ENCODE results near the gene RALGPS2. TPM values are rescaled to one million over a fixed set of nuclear protein-coding genes. Genes with fewer than 3 reads are reported as not detected.
A peak's percentile ranks its signal among the peaks of the same experiment; 100 is the strongest.

Gene RALGPS2
- total and polyA plus RNA-seq, 9 of the 15 experiments (the other 6 are each of a cell fraction or from before 2014, with no cell fraction given): 0.28 to 6.5 (median 2.6) TPM

DNA sequence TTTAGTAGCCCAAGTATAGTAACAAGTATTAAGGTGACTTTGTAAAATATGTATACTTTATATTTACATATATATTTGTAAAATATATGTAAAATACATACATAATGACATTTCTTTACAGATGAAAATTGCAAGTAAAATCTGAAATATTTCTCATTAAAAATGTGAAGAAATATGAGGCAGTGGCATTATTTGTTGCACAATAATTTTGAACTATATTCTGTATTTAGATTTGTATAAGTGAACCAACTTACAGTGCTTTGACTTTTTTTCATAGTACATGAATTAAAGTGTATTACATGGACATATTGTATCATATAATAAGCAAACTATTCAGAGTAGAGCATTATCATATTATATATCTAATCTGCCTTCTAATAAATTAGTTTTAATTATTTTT lies 85.5 kb downstream of the RALGPS2 start (continued):
- TF ChIP-seq, protein P1, sequence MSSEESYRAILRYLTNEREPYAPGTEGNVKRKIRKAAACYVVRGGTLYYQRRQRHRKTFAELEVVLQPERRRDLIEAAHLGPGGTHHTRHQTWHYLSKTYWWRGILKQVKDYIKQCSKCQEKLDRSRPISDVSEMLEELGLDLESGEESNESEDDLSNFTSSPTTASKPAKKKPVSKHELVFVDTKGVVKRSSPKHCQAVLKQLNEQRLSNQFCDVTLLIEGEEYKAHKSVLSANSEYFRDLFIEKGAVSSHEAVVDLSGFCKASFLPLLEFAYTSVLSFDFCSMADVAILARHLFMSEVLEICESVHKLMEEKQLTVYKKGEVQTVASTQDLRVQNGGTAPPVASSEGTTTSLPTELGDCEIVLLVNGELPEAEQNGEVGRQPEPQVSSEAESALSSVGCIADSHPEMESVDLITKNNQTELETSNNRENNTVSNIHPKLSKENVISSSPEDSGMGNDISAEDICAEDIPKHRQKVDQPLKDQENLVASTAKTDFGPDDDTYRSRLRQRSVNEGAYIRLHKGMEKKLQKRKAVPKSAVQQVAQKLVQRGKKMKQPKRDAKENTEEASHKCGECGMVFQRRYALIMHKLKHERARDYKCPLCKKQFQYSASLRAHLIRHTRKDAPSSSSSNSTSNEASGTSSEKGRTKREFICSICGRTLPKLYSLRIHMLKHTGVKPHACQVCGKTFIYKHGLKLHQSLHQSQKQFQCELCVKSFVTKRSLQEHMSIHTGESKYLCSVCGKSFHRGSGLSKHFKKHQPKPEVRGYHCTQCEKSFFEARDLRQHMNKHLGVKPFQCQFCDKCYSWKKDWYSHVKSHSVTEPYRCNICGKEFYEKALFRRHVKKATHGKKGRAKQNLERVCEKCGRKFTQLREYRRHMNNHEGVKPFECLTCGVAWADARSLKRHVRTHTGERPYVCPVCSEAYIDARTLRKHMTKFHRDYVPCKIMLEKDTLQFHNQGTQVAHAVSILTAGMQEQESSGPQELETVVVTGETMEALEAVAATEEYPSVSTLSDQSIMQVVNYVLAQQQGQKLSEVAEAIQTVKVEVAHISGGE (CRISPR knock-in tag; IDR thresholded peaks at IDR 0.05): no peak
- TF ChIP-seq PHTF2 (CRISPR knock-in tag; IDR thresholded peaks at IDR 0.05) (no peak), FUS (optimal IDR thresholded peaks at IDR 0.05; ENCODE audit: low read depth, low read length) (no peak)
- TF ChIP-seq, protein P2, sequence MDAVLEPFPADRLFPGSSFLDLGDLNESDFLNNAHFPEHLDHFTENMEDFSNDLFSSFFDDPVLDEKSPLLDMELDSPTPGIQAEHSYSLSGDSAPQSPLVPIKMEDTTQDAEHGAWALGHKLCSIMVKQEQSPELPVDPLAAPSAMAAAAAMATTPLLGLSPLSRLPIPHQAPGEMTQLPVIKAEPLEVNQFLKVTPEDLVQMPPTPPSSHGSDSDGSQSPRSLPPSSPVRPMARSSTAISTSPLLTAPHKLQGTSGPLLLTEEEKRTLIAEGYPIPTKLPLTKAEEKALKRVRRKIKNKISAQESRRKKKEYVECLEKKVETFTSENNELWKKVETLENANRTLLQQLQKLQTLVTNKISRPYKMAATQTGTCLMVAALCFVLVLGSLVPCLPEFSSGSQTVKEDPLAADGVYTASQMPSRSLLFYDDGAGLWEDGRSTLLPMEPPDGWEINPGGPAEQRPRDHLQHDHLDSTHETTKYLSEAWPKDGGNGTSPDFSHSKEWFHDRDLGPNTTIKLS (IDR thresholded peaks at IDR 0.05; ENCODE audit: borderline replicate concordance, low read depth): no peak

DNA sequence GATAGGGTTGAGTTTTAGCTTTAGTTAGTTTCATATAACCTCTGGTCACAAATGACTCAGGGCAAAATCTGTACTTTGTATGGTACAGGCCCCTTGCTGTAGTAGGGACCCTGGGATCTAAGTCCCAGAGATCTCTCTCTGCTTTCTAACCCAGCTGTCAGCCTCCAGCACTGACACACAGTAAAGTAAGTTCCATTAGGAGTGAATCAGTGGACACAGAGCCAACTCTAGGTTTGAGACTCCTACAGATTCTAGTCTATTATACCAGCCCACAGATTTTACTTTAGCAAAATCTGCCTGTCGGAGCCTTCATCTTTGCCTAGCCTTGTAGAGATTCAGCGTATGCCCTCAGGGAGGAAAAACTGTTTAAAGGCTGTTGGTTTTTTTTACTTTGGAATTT lies 93.4 kb downstream of the RALGPS2 start:
- CTCF ChIA-PET (ENCODE audit: low intra/inter-chr PET ratio): no interaction called here
- Histone ChIP-seq H3K27me3 (ENCODE audit: control insufficient read depth in 2 of 2, insufficient read depth in 2 of 2, low read length in 2 of 2) (no peaks in the 10 kb centered on the region; a peak in 1 of 5 replicates), H3K4me2 (ENCODE audit: insufficient read depth, low read length) (no peak overlapping the region), H3K79me2 (ENCODE audit: control insufficient read depth, insufficient read depth, low read length) (no peaks in the 10 kb centered on the region), H3K4me3 (no peak overlapping the region), H3K9me3 (replicated peaks; ENCODE audit: control insufficient read depth, insufficient read depth, low read depth, low read length) (no peaks in the 10 kb centered on the region), H3K4me1 (replicated peaks in 1 of 2; ENCODE audit: control insufficient read depth in 2 of 2, insufficient read depth in 2 of 2, low read length in 2 of 2) (no peaks in the 10 kb centered on the region), H3K9ac (ENCODE audit: insufficient read depth in 1 of 2, low read depth in 2 of 2, low read length in 2 of 2) (no peak overlapping the region), H3K27ac (ENCODE audit: extremely low read depth, low read depth, low read length) (no peak overlapping the region), H3K36me3 (ENCODE audit: control insufficient read depth, insufficient read depth, low read length) (no peaks in the 10 kb centered on the region), H4K20me1 (replicated peaks; ENCODE audit: control insufficient read depth, insufficient read depth, low read length) (no peaks in the 10 kb centered on the region), H2AFZ (ENCODE audit: low read depth, low read length) (no peak overlapping the region), H3K9me1 (ENCODE audit: control insufficient read depth, insufficient read depth, low read length) (no peaks in the 10 kb centered on the region)
- intact Hi-C loops (cut with micrococcal nuclease) (no loop called here), in situ Hi-C loops (cut with MboI) (no loop called here)
- POLR2A ChIA-PET: no interaction called here
- peak; percentile 32; the same call in 2 of the 3 replicates for ATAC-seq
- no TSS peak for BruUV-seq (replicated peaks)
- no peak for FAIRE-seq
- DNase-seq (ENCODE audit: extremely low read depth in 1 of 4, low spot score in 3 of 4): no peak
- TF ChIP-seq RBM17 (IDR thresholded peaks at IDR 0.05; ENCODE audit: borderline replicate concordance, low read depth, low read length): no peak
- no peak for TF ChIP-seq EWSR1 (IDR thresholded peaks at IDR 0.05; ENCODE audit: borderline replicate concordance, low read depth, partially characterized antibody)
- no peak for TF ChIP-seq HDAC3 (IDR thresholded peaks at IDR 0.05; ENCODE audit: borderline replicate concordance, partially characterized antibody)
- 3% methylated on average over 2 of the region's 2 CpGs for WGBS (ENCODE audit: insufficient coverage, low coverage, missing lambda C conversion rate)
